ENCODE data around the gene NCKAP5L.

Gene NCKAP5L

GRCh38 chr12:49807991-49808580 is 20.1 kb downstream of the NCKAP5L start:
- no CpG with 5 or more reads among the region's 12 CpGs for whole genome bisulfite sequencing (ENCODE audit: insufficient coverage, insufficient read length)
- Histone ChIP-seq H3K36me3 (ENCODE audit: control insufficient read depth, insufficient read depth, low read length) (peaks cover 7% of the 10 kb centered on the region; the same call in 1 of the 2 replicates), H3K27ac (ENCODE audit: low read length) (no peak overlapping the region), H3K4me3 (ENCODE audit: low read length) (no peak overlapping the region), H3K4me1 (ENCODE audit: control insufficient read depth, insufficient read depth, low read length) (peaks cover 17% of the 10 kb centered on the region), H3K9me3 (ENCODE audit: control insufficient read depth, insufficient read depth, low read length) (no peaks in the 10 kb centered on the region), H3K27me3 (ENCODE audit: control insufficient read depth, insufficient read depth, low read length) (no peaks in the 10 kb centered on the region)
- DNase-seq (ENCODE audit: low read depth, low spot score), result no peak

DNA sequence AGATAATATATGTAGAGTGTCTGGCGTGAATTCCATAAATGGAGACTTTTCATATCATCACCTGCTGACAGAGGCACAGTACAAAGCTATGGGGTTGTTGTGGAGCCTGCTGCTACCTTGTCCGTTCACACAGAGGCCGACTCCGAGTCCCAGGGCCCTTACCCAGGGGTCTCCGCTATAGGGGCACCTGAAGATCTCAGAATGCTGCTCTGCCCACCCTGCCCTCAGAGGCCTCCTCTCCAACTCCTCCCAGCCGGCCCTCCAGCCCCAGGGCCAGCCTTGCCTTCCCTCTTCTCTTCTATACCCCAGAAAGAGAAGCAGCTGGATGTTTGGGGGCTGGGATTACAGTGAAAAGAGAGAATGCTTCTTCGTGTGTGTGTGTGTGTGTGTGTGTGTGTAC is 21.3 kb downstream of the NCKAP5L start:
- no CpG with 5 or more reads among the region's 7 CpGs for WGBS (ENCODE audit: insufficient coverage, insufficient read length)
- no peak overlapping the region for H3K27ac ChIP-seq (ENCODE audit: low read length)
- H3K9me3 ChIP-seq (ENCODE audit: control insufficient read depth, insufficient read depth, low read length), result no peaks in the 10 kb centered on the region
- H3K4me3 ChIP-seq (ENCODE audit: low read length), result no peak overlapping the region
- H3K27me3 ChIP-seq (ENCODE audit: control insufficient read depth, insufficient read depth, low read length), result no peaks in the 10 kb centered on the region
- DNase-seq (ENCODE audit: low read depth, low spot score), result no peak
- H3K4me1 ChIP-seq (ENCODE audit: control insufficient read depth, insufficient read depth, low read length), result peaks cover 17% of the 10 kb centered on the region
- H3K36me3 ChIP-seq (ENCODE audit: control insufficient read depth, insufficient read depth, low read length), result peaks cover 7% of the 10 kb centered on the region

- no peak for DNase-seq (ENCODE audit: low read depth, low spot score)
- Histone ChIP-seq H3K27ac (ENCODE audit: low read length) (no peak overlapping the region), H3K9me3 (ENCODE audit: control insufficient read depth, insufficient read depth, low read length) (no peaks in the 10 kb centered on the region), H3K27me3 (ENCODE audit: control insufficient read depth, insufficient read depth, low read length) (no peaks in the 10 kb centered on the region), H3K4me3 (ENCODE audit: low read length) (no peak overlapping the region), H3K4me1 (ENCODE audit: control insufficient read depth, insufficient read depth, low read length) (peaks cover 17% of the 10 kb centered on the region), H3K36me3 (ENCODE audit: control insufficient read depth, insufficient read depth, low read length) (peaks cover 12% of the 10 kb centered on the region)
- WGBS (ENCODE audit: insufficient coverage, insufficient read length), result no CpG with 5 or more reads among the region's 7 CpGs
Observed at GRCh38 chr12:49806321-49806813, 21.8 kb downstream of the NCKAP5L start.

GRCh38 chr12:49805409-49805808 is 22.8 kb downstream of the NCKAP5L start:
- Histone ChIP-seq H3K27ac (ENCODE audit: low read length) (no peak overlapping the region), H3K4me3 (ENCODE audit: low read length) (no peak overlapping the region), H3K27me3 (ENCODE audit: control insufficient read depth, insufficient read depth, low read length) (no peaks in the 10 kb centered on the region), H3K36me3 (ENCODE audit: control insufficient read depth, insufficient read depth, low read length) (peaks cover 12% of the 10 kb centered on the region), H3K9me3 (ENCODE audit: control insufficient read depth, insufficient read depth, low read length) (no peaks in the 10 kb centered on the region), H3K4me1 (ENCODE audit: control insufficient read depth, insufficient read depth, low read length) (peaks cover 13% of the 10 kb centered on the region)
- no peak for DNase-seq (ENCODE audit: low read depth, low spot score)
- no CpG with 5 or more reads among the region's 5 CpGs for WGBS (ENCODE audit: insufficient coverage, insufficient read length)

- H3K27ac ChIP-seq (ENCODE audit: low read length), result no peak overlapping the region
- peaks cover 10% of the 10 kb centered on the region for H3K4me1 ChIP-seq (ENCODE audit: control insufficient read depth, insufficient read depth, low read length)
- no peak overlapping the region for H3K4me3 ChIP-seq (ENCODE audit: low read length)
- no CpG with 5 or more reads among the region's 10 CpGs for WGBS (ENCODE audit: insufficient coverage, insufficient read length)
- H3K9me3 ChIP-seq (ENCODE audit: control insufficient read depth, insufficient read depth, low read length), result no peaks in the 10 kb centered on the region
- H3K27me3 ChIP-seq (ENCODE audit: control insufficient read depth, insufficient read depth, low read length), result no peaks in the 10 kb centered on the region
- H3K36me3 ChIP-seq (ENCODE audit: control insufficient read depth, insufficient read depth, low read length), result peaks cover 12% of the 10 kb centered on the region
- no peak for DNase-seq (ENCODE audit: low read depth, low spot score)
Observed at GRCh38 chr12:49804821-49805220, 23.4 kb downstream of the NCKAP5L start.

DNA sequence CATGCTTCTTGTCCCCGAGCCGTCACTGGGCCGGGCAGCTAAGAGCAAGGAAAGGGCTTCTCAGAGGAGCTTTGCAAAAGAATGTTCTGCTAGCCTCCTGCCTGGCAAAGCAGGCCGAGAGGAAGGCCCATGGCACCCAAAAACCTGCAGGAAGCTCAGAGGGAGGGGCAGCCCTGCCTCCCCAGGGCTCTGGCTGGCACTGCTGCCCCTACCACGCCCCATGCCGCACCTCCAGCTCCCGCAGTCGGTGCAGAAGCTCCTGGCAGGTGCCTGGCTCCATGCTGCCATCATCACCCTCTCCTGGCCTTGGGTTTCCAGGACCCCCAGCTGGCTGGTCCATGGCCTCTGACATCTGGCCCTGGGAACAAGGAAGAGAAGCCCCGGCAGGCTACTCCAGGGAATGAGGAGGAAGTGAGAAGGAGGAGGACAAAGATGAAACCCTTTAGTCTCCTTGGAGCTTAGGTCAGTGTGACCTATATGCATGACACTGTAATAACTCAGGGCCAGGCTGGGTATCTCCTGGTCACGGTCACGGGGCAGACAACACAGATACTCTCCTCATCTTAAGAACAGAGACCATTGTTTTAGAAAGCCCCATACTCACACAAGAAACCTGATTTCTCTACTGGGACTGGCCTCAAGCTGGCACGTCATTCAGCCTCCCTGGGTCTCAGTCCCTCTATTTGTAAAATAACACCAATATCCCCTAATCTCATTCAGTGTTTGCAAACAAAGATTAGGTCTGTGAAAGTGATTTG is 24.3 kb downstream of the NCKAP5L start:
- no CpG with 5 or more reads among the region's 12 CpGs for WGBS (ENCODE audit: insufficient coverage, insufficient read length)
- no peak for DNase-seq (ENCODE audit: low read depth, low spot score)
- no peaks in the 10 kb centered on the region for H3K9me3 ChIP-seq (ENCODE audit: control insufficient read depth, insufficient read depth, low read length)
- peaks cover 12% of the 10 kb centered on the region for H3K36me3 ChIP-seq (ENCODE audit: control insufficient read depth, insufficient read depth, low read length)
- no peaks in the 10 kb centered on the region for H3K27me3 ChIP-seq (ENCODE audit: control insufficient read depth, insufficient read depth, low read length)
- H3K27ac ChIP-seq (ENCODE audit: low read length), result no peak overlapping the region
- no peak overlapping the region for H3K4me3 ChIP-seq (ENCODE audit: low read length)
- peaks cover 4% of the 10 kb centered on the region; the same call in 1 of the 2 replicates for H3K4me1 ChIP-seq (ENCODE audit: control insufficient read depth, insufficient read depth, low read length)

GRCh38 chr12:49801141-49802063 is 26.8 kb downstream of the NCKAP5L start:
- Histone ChIP-seq H3K4me3 (ENCODE audit: low read length) (no peak overlapping the region), H3K27ac (ENCODE audit: low read length) (no peak overlapping the region), H3K27me3 (ENCODE audit: control insufficient read depth, insufficient read depth, low read length) (no peaks in the 10 kb centered on the region), H3K4me1 (ENCODE audit: control insufficient read depth, insufficient read depth, low read length) (no peaks in the 10 kb centered on the region; the same call in 1 of the 2 replicates), H3K9me3 (ENCODE audit: control insufficient read depth, insufficient read depth, low read length) (no peaks in the 10 kb centered on the region), H3K36me3 (ENCODE audit: control insufficient read depth, insufficient read depth, low read length) (peaks cover 25% of the 10 kb centered on the region)
- WGBS (ENCODE audit: insufficient coverage, insufficient read length), result no CpG with 5 or more reads among the region's 17 CpGs
- no peak for DNase-seq (ENCODE audit: low read depth, low spot score)

DNA sequence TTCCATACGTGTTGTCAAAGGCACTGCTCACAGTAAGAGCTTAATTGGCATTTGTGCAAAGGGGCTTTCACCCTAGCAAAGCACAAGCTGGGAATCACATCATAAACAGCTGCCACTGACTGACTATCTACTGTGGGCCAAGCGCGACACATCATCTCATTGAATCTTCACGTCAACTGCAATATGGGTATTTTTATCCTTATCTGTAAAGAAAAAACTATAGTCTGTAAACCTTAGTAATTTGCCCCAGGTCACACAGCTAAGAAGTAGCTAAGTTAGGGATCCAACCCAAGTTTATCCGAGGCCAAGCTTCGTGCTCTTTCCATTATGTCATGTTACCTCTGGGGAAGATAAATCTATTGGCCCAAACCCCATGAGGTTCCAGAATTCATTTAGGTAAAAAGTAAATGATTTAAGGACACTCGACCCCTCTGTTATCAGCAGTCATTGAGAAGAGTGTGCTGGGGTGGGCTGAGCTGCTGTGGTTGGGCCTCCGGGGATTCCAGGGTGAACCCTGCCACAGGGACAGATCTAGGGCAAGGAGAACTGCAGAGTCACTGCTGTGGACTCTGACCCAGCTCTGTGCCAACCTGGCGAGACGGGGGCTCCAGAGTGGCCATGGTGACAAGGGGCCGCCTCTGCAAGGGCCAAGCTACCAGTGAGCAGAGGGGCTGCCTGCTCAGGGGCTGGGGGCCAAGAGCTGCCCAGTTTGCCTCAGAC is 27.6 kb downstream of the NCKAP5L start:
- Histone ChIP-seq H3K36me3 (ENCODE audit: control insufficient read depth, insufficient read depth, low read length) (peaks cover 25% of the 10 kb centered on the region), H3K9me3 (ENCODE audit: control insufficient read depth, insufficient read depth, low read length) (no peaks in the 10 kb centered on the region), H3K27me3 (ENCODE audit: control insufficient read depth, insufficient read depth, low read length) (no peaks in the 10 kb centered on the region), H3K4me3 (ENCODE audit: low read length) (no peak overlapping the region), H3K4me1 (ENCODE audit: control insufficient read depth, insufficient read depth, low read length) (no peaks in the 10 kb centered on the region), H3K27ac (ENCODE audit: low read length) (no peak overlapping the region)
- DNase-seq (ENCODE audit: low read depth, low spot score), result no peak
- no CpG with 5 or more reads among the region's 11 CpGs for WGBS (ENCODE audit: insufficient coverage, insufficient read length)

DNA sequence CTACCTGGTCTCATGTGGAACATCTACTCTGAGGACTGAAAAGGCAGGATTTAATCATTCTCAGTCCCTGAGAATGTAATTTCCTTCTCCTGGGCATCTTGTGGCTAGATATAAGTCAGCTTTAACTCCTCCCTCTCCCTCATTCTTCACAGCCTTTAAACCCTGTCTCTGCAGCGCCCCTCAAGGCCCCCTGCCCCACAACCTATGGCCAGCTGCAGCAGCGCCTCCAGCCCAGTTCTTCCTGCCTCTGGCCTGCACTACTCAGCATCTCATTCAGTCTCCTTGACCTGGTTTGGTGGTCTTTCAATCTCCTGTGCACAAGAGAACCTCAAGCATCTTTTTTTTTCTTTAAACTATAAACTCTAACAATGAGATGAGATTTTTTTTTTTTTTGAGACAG is 29.3 kb downstream of the NCKAP5L start:
- no peak for DNase-seq (ENCODE audit: low read depth, low spot score)
- H3K36me3 ChIP-seq (ENCODE audit: control insufficient read depth, insufficient read depth, low read length), result peaks cover 22% of the 10 kb centered on the region; the same call in 1 of the 2 replicates
- H3K27ac ChIP-seq (ENCODE audit: low read length), result no peak overlapping the region
- H3K27me3 ChIP-seq (ENCODE audit: control insufficient read depth, insufficient read depth, low read length), result no peaks in the 10 kb centered on the region
- WGBS (ENCODE audit: insufficient coverage, insufficient read length), result no CpG with 5 or more reads among the region's 2 CpGs
- no peaks in the 10 kb centered on the region for H3K9me3 ChIP-seq (ENCODE audit: control insufficient read depth, insufficient read depth, low read length)
- H3K4me1 ChIP-seq (ENCODE audit: control insufficient read depth, insufficient read depth, low read length), result no peaks in the 10 kb centered on the region
- H3K4me3 ChIP-seq (ENCODE audit: low read length), result no peak overlapping the region

DNA sequence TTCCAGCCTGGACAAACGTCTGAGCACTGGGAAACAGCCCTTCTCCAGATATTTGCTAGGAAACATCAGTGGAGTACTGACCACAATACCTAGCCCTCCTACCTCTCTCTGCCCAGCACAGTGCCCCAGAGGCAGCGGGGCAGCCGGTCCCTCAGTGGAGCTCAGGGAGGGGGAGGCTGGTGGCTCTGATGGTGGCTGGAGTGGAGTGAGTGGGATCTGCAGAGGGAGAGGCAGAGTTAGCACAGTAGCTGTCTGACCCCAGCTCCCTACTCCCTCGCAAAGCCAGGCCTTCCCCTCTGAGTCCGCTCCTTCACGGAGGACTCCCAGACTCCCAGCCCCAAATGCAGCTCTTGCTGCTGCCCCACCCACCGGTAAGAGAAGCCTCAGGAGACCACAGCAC is 30.0 kb downstream of the NCKAP5L start:
- DNase-seq (ENCODE audit: low read depth, low spot score), result no peak
- Histone ChIP-seq H3K27ac (ENCODE audit: low read length) (no peak overlapping the region), H3K4me1 (ENCODE audit: control insufficient read depth, insufficient read depth, low read length) (no peaks in the 10 kb centered on the region), H3K27me3 (ENCODE audit: control insufficient read depth, insufficient read depth, low read length) (no peaks in the 10 kb centered on the region), H3K9me3 (ENCODE audit: control insufficient read depth, insufficient read depth, low read length) (no peaks in the 10 kb centered on the region), H3K4me3 (ENCODE audit: low read length) (no peak overlapping the region), H3K36me3 (ENCODE audit: control insufficient read depth, insufficient read depth, low read length) (peaks cover 20% of the 10 kb centered on the region; the same call in 1 of the 2 replicates)
- WGBS (ENCODE audit: insufficient coverage, insufficient read length), result no CpG with 5 or more reads among the region's 7 CpGs

All from iPS DF 6.9 (cell line).